Astrocyte of the spinal cord (primary cell): ENCODE data around the gene SEMA4G.

Source experiments
- DNase-seq: peaks from one replicate; pipeline ENCODE4 v3.0.0; 2011; ENCODE audit warnings: low read depth, low spot score
- H3K4me3 ChIP-seq: 2 replicates; pipeline ENCODE4 v1.5.1; 2011; ENCODE audit warnings: low read depth, mild to moderate bottlenecking, low read length, moderate library complexity
- CTCF ChIP-seq: IDR thresholded peaks from 2 replicates; pipeline ENCODE4 v1.5.1; 2012; ENCODE audit warnings: low read depth, mild to moderate bottlenecking, low read length, inconsistent platforms
- in situ Hi-C: cut with HindIII; loops from 2 replicates; pipeline ENCODE4 v1.10.0; 2017; ENCODE audit warnings: low sequenced_read_pairs

Gene SEMA4G

GRCh38 chr10:100995181-100995580 lies 25.9 kb downstream of the SEMA4G start:
- no peak for DNase-seq
- no peak for TF ChIP-seq CTCF
- in situ Hi-C loops = no loop called here
- H3K4me3 ChIP-seq = no peak overlapping the region

GRCh38 chr10:100996678-100997359 lies 27.5 kb downstream of the SEMA4G start:
- in situ Hi-C loops = no loop called here
- TF ChIP-seq CTCF = no peak
- no peak for DNase-seq
- peak overlapping the region; percentile 92 for H3K4me3 ChIP-seq

- H3K4me3 ChIP-seq = peak overlapping the region; percentile 92
- peak; percentile 94 for TF ChIP-seq CTCF
- DNase-seq = peak; percentile 71
- in situ Hi-C loops = no loop called here
These were observed 28.3 kb downstream of the SEMA4G start for GRCh38 chr10:100997360-100998182.

- no peak for TF ChIP-seq CTCF
- DNase-seq = peak; percentile 90
- in situ Hi-C loops = no loop called here
- H3K4me3 ChIP-seq = peak overlapping the region; percentile 92
These were observed 29.1 kb downstream of the SEMA4G start for GRCh38 chr10:100998183-100998990.

- DNase-seq = peak; percentile 72
- H3K4me3 ChIP-seq = peak overlapping the region; percentile 92
- peak; percentile 73 for TF ChIP-seq CTCF
- in situ Hi-C loops = no loop called here
These were observed 29.9 kb downstream of the SEMA4G start for GRCh38 chr10:100998991-100999741.

GRCh38 chr10:100999742-101000126 lies 30.4 kb downstream of the SEMA4G start, which contains the start of gene LZTS2:
Gene LZTS2 (plus strand): TSS chr10:100999808. CDS start chr10:101002539, 2,731 bp downstream.
- in situ Hi-C loops = no loop called here
- DNase-seq = no peak
- H3K4me3 ChIP-seq = peak within 1 kb of the TSS; percentile 92
- no peak for TF ChIP-seq CTCF
